Neural cell (in vitro differentiated cells): ENCODE measurements around the gene PAX3. TPM values are rescaled to one million over a fixed set of nuclear protein-coding genes. Genes with fewer than 3 reads are reported as not detected.
A peak's percentile ranks its signal among the peaks of the same experiment; 100 is the strongest.

Experiments
- H2AFZ ChIP-seq: fragments of 200-600, 300-800 bp; sonication (generic), shearing (Covaris generic); 2 replicates; pipeline ENCODE4 v1.6.0; 2014; ENCODE audit warnings: low read depth, mild to moderate bottlenecking, antibody characterized with exemption, low read length, moderate library complexity
- H3F3A ChIP-seq: fragments of 200-600 bp; shearing (Covaris generic); 2 replicates; pipeline ENCODE4 v1.6.1; 2016; ENCODE audit warnings: mild to moderate bottlenecking, moderate library complexity, mixed read lengths, antibody characterized with exemption, low read length; ENCODE audit not compliant: insufficient read depth, poor library complexity, severe bottlenecking
- H3K27ac ChIP-seq: fragments of 200-600, 300-800 bp; sonication (generic), shearing (Covaris generic); 2 replicates; pipeline ENCODE4 v1.5.1; 2014; ENCODE audit warnings: mild to moderate bottlenecking, low read length, moderate library complexity
- H3K27me3 ChIP-seq: fragments of 300-800, 200-600 bp; sonication (generic), shearing (Covaris generic); 2 replicates; pipeline ENCODE4 v1.6.0; 2014; ENCODE audit warnings: mild to moderate bottlenecking, low read depth, low read length, moderate library complexity; ENCODE audit not compliant: insufficient read depth
- H3K36me3 ChIP-seq: fragments of 300-800, 200-600 bp; sonication (generic), shearing (Covaris generic); 2 replicates; pipeline ENCODE4 v1.5.1; 2014; ENCODE audit warnings: mild to moderate bottlenecking, antibody characterized with exemption, low read length, moderate library complexity; ENCODE audit not compliant: insufficient read depth
- H3K4me2 ChIP-seq: fragments of 300-800, 200-600 bp; sonication (generic), shearing (Covaris generic); 2 replicates; pipeline ENCODE4 v1.6.0; 2014; ENCODE audit warnings: mild to moderate bottlenecking, low read length
- H3K4me3 ChIP-seq: fragments of 300-800, 200-600 bp; sonication (generic), shearing (Covaris generic); 2 replicates; pipeline ENCODE4 v1.5.1; 2014; ENCODE audit warnings: mild to moderate bottlenecking, low read length, moderate library complexity
- H3K79me2 ChIP-seq: fragments of 200-600 bp; shearing (Covaris generic); replicated peaks from 2 replicates; pipeline ENCODE4 v1.6.0; 2014; ENCODE audit warnings: mild to moderate bottlenecking, low read length, moderate library complexity; ENCODE audit not compliant: insufficient read depth
- H3K9ac ChIP-seq: fragments of 300-800, 200-600 bp; sonication (generic), shearing (Covaris generic); 2 replicates; pipeline ENCODE4 v1.6.1; 2016; ENCODE audit warnings: mild to moderate bottlenecking, low read length, mixed read lengths
- H3K9me2 ChIP-seq: fragments of 200-600 bp; shearing (Covaris generic); 2 replicates; pipeline ENCODE4 v1.6.1; 2016; ENCODE audit warnings: mild to moderate bottlenecking, low read length, mixed read lengths; ENCODE audit not compliant: insufficient read depth
- H3K9me3 ChIP-seq: fragments of 200-600, 300-800 bp; sonication (generic), shearing (Covaris generic); 2 replicates; pipeline ENCODE4 v1.6.1; 2016; ENCODE audit warnings: mild to moderate bottlenecking, mixed run types, low read length, moderate library complexity, mixed read lengths
- H4K20me1 ChIP-seq: fragments of 200-600 bp; shearing (Covaris generic); 2 replicates; pipeline ENCODE4 v1.6.1; 2016; ENCODE audit warnings: mild to moderate bottlenecking, mixed run types; ENCODE audit not compliant: insufficient read depth
- CTCF ChIP-seq: fragments of 450-650 bp; IDR thresholded peaks from 2 replicates; pipeline ENCODE4 v1.5.1; 2014; ENCODE audit warnings: antibody characterized with exemption, mild to moderate bottlenecking, moderate library complexity; ENCODE audit not compliant: poor library complexity, severe bottlenecking
- EP300 ChIP-seq: fragments of 450-650 bp; conservative IDR thresholded peaks from 2 replicates; pipeline ENCODE4 v1.6.1; 2014; ENCODE audit warnings: antibody characterized with exemption, mild to moderate bottlenecking, moderate library complexity; ENCODE audit not compliant: poor library complexity, severe bottlenecking
- EZH2 ChIP-seq: fragments of 200-600, 300-800 bp; shearing (Covaris generic), sonication (generic); IDR thresholded peaks from 2 replicates; pipeline ENCODE4 v1.6.1; 2014; ENCODE audit warnings: antibody characterized with exemption, low read length, borderline replicate concordance, mild to moderate bottlenecking; ENCODE audit not compliant: insufficient read depth, poor library complexity, severe bottlenecking
- MXI1 ChIP-seq: fragments of 450-650 bp; conservative IDR thresholded peaks from 2 replicates; pipeline ENCODE4 v1.6.1; 2014; ENCODE audit warnings: antibody characterized with exemption, mild to moderate bottlenecking; ENCODE audit not compliant: poor library complexity, severe bottlenecking
- RAD21 ChIP-seq: fragments of 450-650 bp; conservative IDR thresholded peaks from 2 replicates; pipeline ENCODE4 v1.6.1; 2014; ENCODE audit warnings: antibody characterized with exemption, mild to moderate bottlenecking, moderate library complexity
- REST ChIP-seq: IDR thresholded peaks from 2 replicates; pipeline ENCODE4 v1.6.1; 2012; ENCODE audit warnings: borderline replicate concordance
- SMC3 ChIP-seq: fragments of 450-650 bp; conservative IDR thresholded peaks from 2 replicates; pipeline ENCODE4 v1.6.1; 2014; ENCODE audit warnings: antibody characterized with exemption, mild to moderate bottlenecking, moderate library complexity; ENCODE audit not compliant: poor library complexity
- TAF1 ChIP-seq: IDR thresholded peaks from 2 replicates; pipeline ENCODE4 v1.6.1; 2012; ENCODE audit warnings: low read depth
- polyA plus RNA-seq: library from polyadenylated mRNA; depleted of rRNA; stranded (reverse); fragments of >200 nt; gene quantifications from 2 replicates; pipeline ENCODE4 v1.2.3, GENCODE V29; 2014

The PAX3 gene
- polyA plus RNA-seq, 1 donor from 2014 or later = not detected

- Histone ChIP-seq H3K27me3 (peaks cover 100% of the 10 kb centered on the region), H3K79me2 (no peaks in the 10 kb centered on the region), H3F3A (no peaks in the 10 kb centered on the region), H3K4me3 (no peak overlapping the region), H3K9me3 (no peaks in the 10 kb centered on the region), H4K20me1 (no peaks in the 10 kb centered on the region), H3K36me3 (no peaks in the 10 kb centered on the region), H3K4me2 (no peak overlapping the region), H3K9ac (no peak overlapping the region), H3K9me2 (no peaks in the 10 kb centered on the region), H2AFZ (no peak overlapping the region), H3K27ac (no peak overlapping the region)
- no peak for TF ChIP-seq EP300
- peak; percentile 51 for TF ChIP-seq EZH2
Observed at GRCh38 chr2:222296911-222297599, 1.7 kb downstream of the PAX3 start.

- H3K9me2 ChIP-seq = no peaks in the 10 kb centered on the region
- no peaks in the 10 kb centered on the region for H3K9me3 ChIP-seq
- H3K9ac ChIP-seq = no peak overlapping the region
- no peaks in the 10 kb centered on the region for H3K36me3 ChIP-seq
- peaks cover 100% of the 10 kb centered on the region for H3K27me3 ChIP-seq
- no peak overlapping the region for H3K4me2 ChIP-seq
- H3K27ac ChIP-seq = no peak overlapping the region
- no peaks in the 10 kb centered on the region for H3K79me2 ChIP-seq
- H4K20me1 ChIP-seq = no peaks in the 10 kb centered on the region
- H3K4me3 ChIP-seq = no peak overlapping the region
- H2AFZ ChIP-seq = no peak overlapping the region
- TF ChIP-seq MXI1 (no peak), SMC3 (no peak), CTCF (no peak), EZH2 (no peak), TAF1 (no peak), RAD21 (no peak)
- no peaks in the 10 kb centered on the region for H3F3A ChIP-seq
Observed at GRCh38 chr2:222296311-222296741, 2.5 kb downstream of the PAX3 start.

- H3K27ac ChIP-seq = no peak overlapping the region
- no peak overlapping the region for H2AFZ ChIP-seq
Observed at GRCh38 chr2:222295368-222296062, 3.3 kb downstream of the PAX3 start.

More at GRCh38 chr2:222295368-222296062, 3.3 kb downstream of the PAX3 start:
- Histone ChIP-seq H3F3A (no peaks in the 10 kb centered on the region), H3K36me3 (no peaks in the 10 kb centered on the region), H3K9me3 (no peaks in the 10 kb centered on the region), H3K4me2 (no peak overlapping the region), H3K79me2 (no peaks in the 10 kb centered on the region), H3K4me3 (no peak overlapping the region), H4K20me1 (no peaks in the 10 kb centered on the region), H3K27me3 (peaks cover 100% of the 10 kb centered on the region), H3K9ac (no peak overlapping the region), H3K9me2 (no peaks in the 10 kb centered on the region)
- TF ChIP-seq EZH2 = peak; percentile 7
- no peak for TF ChIP-seq EP300
- no peak for TF ChIP-seq REST
